KMS-11 (cell line): ENCODE measurements around the gene PAOX.

Experiments
- H2AFZ ChIP-seq: fragments of 200-600 bp; sonication (generic); 2 replicates; pipeline ENCODE4 v1.6.1; 2016; ENCODE audit warnings: antibody characterized with exemption, mixed run types, low read depth
- H3K27ac ChIP-seq: fragments of 200-600 bp; sonication (generic); 2 replicates; pipeline ENCODE4 v1.6.1; 2016; ENCODE audit warnings: mild to moderate bottlenecking, mixed run types
- H3K27me3 ChIP-seq: fragments of 200-600 bp; sonication (generic); 2 replicates; pipeline ENCODE4 v1.6.1; 2017; ENCODE audit warnings: mild to moderate bottlenecking, low read depth, mixed run types, moderate library complexity; ENCODE audit not compliant: insufficient read depth
- H3K36me3 ChIP-seq: fragments of 200-600 bp; sonication (generic); 2 replicates; pipeline ENCODE4 v1.6.1; 2017; ENCODE audit warnings: mild to moderate bottlenecking, mixed run types; ENCODE audit not compliant: insufficient read depth
- H3K4me1 ChIP-seq: fragments of 200-600 bp; sonication (generic); 2 replicates; pipeline ENCODE4 v1.6.1; 2016; ENCODE audit warnings: mild to moderate bottlenecking, low read depth, mixed run types; ENCODE audit not compliant: poor library complexity, severe bottlenecking
- H3K4me2 ChIP-seq: fragments of 200-600 bp; sonication (generic); 2 replicates; pipeline ENCODE4 v1.7.0; 2016; ENCODE audit warnings: mild to moderate bottlenecking, mixed run types
- H3K4me3 ChIP-seq: fragments of 200-600 bp; sonication (generic); IDR thresholded peaks from 2 replicates; pipeline ENCODE4 v1.6.1; 2017; ENCODE audit warnings: low read depth, low read length, mixed read lengths; ENCODE audit not compliant: insufficient read depth
- H3K79me2 ChIP-seq: fragments of 200-600 bp; sonication (generic); 2 replicates; pipeline ENCODE4 v1.6.1; 2016; ENCODE audit warnings: low read depth, mixed run types; ENCODE audit not compliant: insufficient read depth
- H3K9ac ChIP-seq: fragments of 200-600 bp; sonication (generic); 2 replicates; pipeline ENCODE4 v1.6.1; 2016; ENCODE audit warnings: mild to moderate bottlenecking, mixed run types
- H4K20me1 ChIP-seq: fragments of 200-600 bp; sonication (generic); 2 replicates; pipeline ENCODE4 v1.6.1; 2016; ENCODE audit warnings: mild to moderate bottlenecking, mixed run types; ENCODE audit not compliant: insufficient read depth
- CTCF ChIP-seq: fragments of 200-600 bp; sonication (generic); conservative IDR thresholded peaks from 2 replicates; pipeline ENCODE4 v1.6.1; 2017; ENCODE audit warnings: low read depth, mild to moderate bottlenecking, antibody characterized with exemption, low read length, moderate library complexity, mixed read lengths

PAOX gene

GRCh38 chr10:133349160-133349568 is 29.9 kb upstream of the PAOX start:
- Histone ChIP-seq H2AFZ (no peak overlapping the region), H3K36me3 (no peaks in the 10 kb centered on the region), H3K4me2 (no peak overlapping the region), H3K79me2 (no peaks in the 10 kb centered on the region), H4K20me1 (no peaks in the 10 kb centered on the region), H3K27me3 (no peaks in the 10 kb centered on the region; the same call in 1 of the 2 replicates), H3K27ac (no peak overlapping the region), H3K4me1 (no peaks in the 10 kb centered on the region), H3K4me3 (no peak overlapping the region), H3K9ac (no peak overlapping the region)
- no peak for TF ChIP-seq CTCF

- Histone ChIP-seq H3K4me3 (no peak overlapping the region), H3K27ac (no peak overlapping the region), H4K20me1 (no peaks in the 10 kb centered on the region), H3K4me2 (no peak overlapping the region), H3K4me1 (no peaks in the 10 kb centered on the region), H2AFZ (no peak overlapping the region), H3K9ac (no peak overlapping the region), H3K79me2 (no peaks in the 10 kb centered on the region), H3K36me3 (no peaks in the 10 kb centered on the region), H3K27me3 (no peaks in the 10 kb centered on the region; the same call in 1 of the 2 replicates)
- no peak for TF ChIP-seq CTCF
Measured at GRCh38 chr10:133349577-133350011, 29.5 kb upstream of the PAOX start.

GRCh38 chr10:133350283-133350949 is 28.6 kb upstream of the PAOX start:
- no peak overlapping the region for H3K9ac ChIP-seq

GRCh38 chr10:133350950-133351329 is 28.1 kb upstream of the PAOX start:
- no peak overlapping the region for H2AFZ ChIP-seq
- no peak overlapping the region for H3K9ac ChIP-seq
- H3K4me1 ChIP-seq, result no peaks in the 10 kb centered on the region
- H3K27me3 ChIP-seq, result no peaks in the 10 kb centered on the region; the same call in 1 of the 2 replicates
- H3K79me2 ChIP-seq, result no peaks in the 10 kb centered on the region
- no peak for TF ChIP-seq CTCF
- H3K4me3 ChIP-seq, result no peak overlapping the region
- H4K20me1 ChIP-seq, result no peaks in the 10 kb centered on the region
- H3K4me2 ChIP-seq, result no peak overlapping the region
- no peak overlapping the region for H3K27ac ChIP-seq
- no peaks in the 10 kb centered on the region for H3K36me3 ChIP-seq

More at GRCh38 chr10:133350283-133350949, 28.6 kb upstream of the PAOX start:
- H3K4me1 ChIP-seq, result no peaks in the 10 kb centered on the region
- H3K4me2 ChIP-seq, result no peak overlapping the region
- TF ChIP-seq CTCF, result no peak
- no peaks in the 10 kb centered on the region for H3K79me2 ChIP-seq
- no peak overlapping the region for H2AFZ ChIP-seq
- H4K20me1 ChIP-seq, result no peaks in the 10 kb centered on the region
- H3K36me3 ChIP-seq, result no peaks in the 10 kb centered on the region
- H3K27ac ChIP-seq, result no peak overlapping the region
- H3K27me3 ChIP-seq, result no peaks in the 10 kb centered on the region; the same call in 1 of the 2 replicates
- no peak overlapping the region for H3K4me3 ChIP-seq
